ENCODE data around the gene KIAA0408.
"Not testable (repeated sequence)": the region's sequence is repeated elsewhere in the genome, so short reads cannot be mapped to it uniquely, and the experiment has no call there.

GRCh38 chr6:127412016-127412415 lies 47.2 kb downstream of the KIAA0408 start:
- not testable (repeated sequence) for TF ChIP-seq POLR2A, EP300 (IDR thresholded peaks at IDR 0.05)
- TF ChIP-seq, protein P1, sequence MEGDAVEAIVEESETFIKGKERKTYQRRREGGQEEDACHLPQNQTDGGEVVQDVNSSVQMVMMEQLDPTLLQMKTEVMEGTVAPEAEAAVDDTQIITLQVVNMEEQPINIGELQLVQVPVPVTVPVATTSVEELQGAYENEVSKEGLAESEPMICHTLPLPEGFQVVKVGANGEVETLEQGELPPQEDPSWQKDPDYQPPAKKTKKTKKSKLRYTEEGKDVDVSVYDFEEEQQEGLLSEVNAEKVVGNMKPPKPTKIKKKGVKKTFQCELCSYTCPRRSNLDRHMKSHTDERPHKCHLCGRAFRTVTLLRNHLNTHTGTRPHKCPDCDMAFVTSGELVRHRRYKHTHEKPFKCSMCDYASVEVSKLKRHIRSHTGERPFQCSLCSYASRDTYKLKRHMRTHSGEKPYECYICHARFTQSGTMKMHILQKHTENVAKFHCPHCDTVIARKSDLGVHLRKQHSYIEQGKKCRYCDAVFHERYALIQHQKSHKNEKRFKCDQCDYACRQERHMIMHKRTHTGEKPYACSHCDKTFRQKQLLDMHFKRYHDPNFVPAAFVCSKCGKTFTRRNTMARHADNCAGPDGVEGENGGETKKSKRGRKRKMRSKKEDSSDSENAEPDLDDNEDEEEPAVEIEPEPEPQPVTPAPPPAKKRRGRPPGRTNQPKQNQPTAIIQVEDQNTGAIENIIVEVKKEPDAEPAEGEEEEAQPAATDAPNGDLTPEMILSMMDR (IDR thresholded peaks at IDR 0.05): not testable (repeated sequence)
